B cell (primary cell): ENCODE results near the gene ZNF609. TPM values are rescaled to one million over a fixed set of nuclear protein-coding genes. Genes with fewer than 3 reads are reported as not detected.
"Not testable (repeated sequence)": the region's sequence is repeated elsewhere in the genome, so short reads cannot be mapped to it uniquely, and the experiment has no call there.

Source experiments
- ATAC-seq: fragments of 200-7000 bp; cut with Tn5 transposase; one replicate; pipeline ENCODE4 v1.10.0; 2021; ENCODE audit warnings: low read depth, mild to moderate bottlenecking, moderate number of reproducible peaks, moderate library complexity
- CTCF ChIA-PET: fragments of 350-600 bp; sonication (Branson Sonifier 250); formaldehyde crosslinking; loops from one replicate; lab custom pipeline; 2021; ENCODE audit warnings: antibody characterized with exemption, inconsistent platforms; lab: Charles Lee
- POLR2A ChIA-PET: fragments of 350-600 bp; sonication (Branson Sonifier 250); formaldehyde crosslinking; loops from one replicate; lab custom pipeline; 2021; ENCODE audit warnings: antibody characterized with exemption; lab: Charles Lee
- DNase-seq: peaks from one replicate; pipeline ENCODE4 v3.0.0; 2013
- H2AFZ ChIP-seq: 2 replicates; pipeline ENCODE4 v1.6.1; 2012; ENCODE audit warnings: mild to moderate bottlenecking, low read depth, low read length; ENCODE audit not compliant: insufficient read depth, poor library complexity, severe bottlenecking
- H3K27ac ChIP-seq, 2 donors: 1 replicate in 1 of 2; 2 replicates in 1 of 2; pipeline ENCODE4 v1.5.1; 2012 to 2013; ENCODE audit warnings: low read length in 2 of 2, mild to moderate bottlenecking in 2 of 2, moderate library complexity in 1 of 2
- H3K27me3 ChIP-seq, 4 experiments: fragments of 200-600 bp in 1 of 4; sonication (generic) in 1 of 4; replicated peaks in 1 of 4; 1 replicate in 2 of 4; 2 replicates in 2 of 4; pipeline versions ENCODE4 v1.6.1 to v1.7.0; 2013 to 2016; ENCODE audit warnings: low read length in 3 of 4, mild to moderate bottlenecking in 2 of 4, mixed read lengths in 1 of 4, moderate library complexity in 1 of 4; ENCODE audit not compliant: insufficient read depth in 4 of 4, control insufficient read depth in 3 of 4; ENCODE audit errors: control extremely low read depth in 1 of 4
- H3K36me3 ChIP-seq, 2 experiments: replicated peaks in 1 of 2; 1 replicate in 1 of 2; 2 replicates in 1 of 2; pipeline versions ENCODE4 v1.6.1 to v1.7.1; 2013; ENCODE audit warnings: low read length in 1 of 2; ENCODE audit not compliant: insufficient read depth in 2 of 2, control insufficient read depth in 1 of 2; ENCODE audit errors: control extremely low read depth in 1 of 2, extremely low read depth in 1 of 2
- H3K4me1 ChIP-seq, 2 donors: fragments of 200-600 bp in 1 of 2; sonication (generic) in 1 of 2; 1 replicate in 1 of 2; 2 replicates in 1 of 2; pipeline versions ENCODE4 v1.5.1 to v1.6.1; 2013 to 2017; ENCODE audit warnings: low read length in 2 of 2; ENCODE audit not compliant: control insufficient read depth in 2 of 2, insufficient read depth in 2 of 2
- H3K4me2 ChIP-seq: replicated peaks from 2 replicates; pipeline ENCODE3; 2012; ENCODE audit warnings: mild to moderate bottlenecking, low read depth, low read length; ENCODE audit not compliant: poor library complexity, severe bottlenecking
- H3K4me3 ChIP-seq, 5 experiments: fragments of 200-600 bp in 1 of 5; sonication (generic) in 1 of 5; 1 replicate in 3 of 5; 2 replicates in 2 of 5; pipeline versions ENCODE4 v1.5.1 to v1.7.0; 2011 to 2016; ENCODE audit warnings: low read length in 4 of 5, mild to moderate bottlenecking in 4 of 5, low read depth in 2 of 5, control low read depth in 1 of 5, moderate library complexity in 1 of 5; ENCODE audit not compliant: insufficient read depth in 1 of 5; ENCODE audit errors: control extremely low read depth in 1 of 5, extremely low read depth in 1 of 5
- H3K79me2 ChIP-seq: fragments of 200-600 bp; sonication (generic); one replicate; pipeline ENCODE4 v1.6.0; 2016; ENCODE audit warnings: low read length; ENCODE audit not compliant: control insufficient read depth, insufficient read depth
- H3K9ac ChIP-seq: fragments of 200-600 bp; sonication (generic); 2 replicates; pipeline ENCODE4 v1.6.1; 2017; ENCODE audit warnings: mild to moderate bottlenecking, low read length, moderate library complexity
- H3K9me3 ChIP-seq, 3 donors: one replicate each; pipeline versions ENCODE4 v1.6.1 to v1.7.1; 2013; ENCODE audit warnings: low read length in 2 of 3; ENCODE audit not compliant: control insufficient read depth in 2 of 3, insufficient read depth in 1 of 3; ENCODE audit errors: control extremely low read depth in 1 of 3
- H4K20me1 ChIP-seq: 2 replicates; pipeline ENCODE4 v1.6.0; 2012; ENCODE audit warnings: mild to moderate bottlenecking, low read length; ENCODE audit not compliant: insufficient read depth, control insufficient read depth, poor library complexity, severe bottlenecking
- H3K27ac Mint-ChIP-seq: one replicate; pipeline ENCODE4 v1.8.0; 2021; ENCODE audit warnings: mixed read lengths
- H3K27me3 Mint-ChIP-seq: one replicate; pipeline ENCODE4 v1.8.0; 2021; ENCODE audit warnings: mixed read lengths
- H3K4me1 Mint-ChIP-seq: one replicate; pipeline ENCODE4 v1.8.0; 2021; ENCODE audit warnings: mixed read lengths
- H3K4me3 Mint-ChIP-seq: one replicate; pipeline ENCODE4 v1.8.0; 2021; ENCODE audit warnings: mixed read lengths
- H3K9me3 Mint-ChIP-seq: one replicate; pipeline ENCODE4 v1.8.0; 2022; ENCODE audit warnings: mixed read lengths; ENCODE audit not compliant: insufficient read depth
- CTCF ChIP-seq: fragments of 200-600 bp; IDR thresholded peaks from one replicate; pipeline ENCODE4 v1.8.0; 2022; ENCODE audit warnings: antibody characterized with exemption, mild to moderate bottlenecking
- EZH2 ChIP-seq: IDR thresholded peaks from 2 replicates; pipeline ENCODE4 v1.6.1; 2012; ENCODE audit warnings: borderline replicate concordance, low read depth, mild to moderate bottlenecking, moderate library complexity, low read length; ENCODE audit not compliant: insufficient read depth, poor library complexity, severe bottlenecking
- WGBS: methylation state at CpG from one replicate; pipeline ENCODE4 v1.1.5; 2013; ENCODE audit warnings: missing lambda C conversion rate; ENCODE audit not compliant: insufficient coverage; 5-methylcytosine and 5-hydroxymethylcytosine counted together
- intact Hi-C: fragments of 100-400 bp; cut with micrococcal nuclease; formaldehyde crosslinking; loops from one replicate; pipeline ENCODE4 v1.10.0; 2022
- polyA plus RNA-seq: library from polyadenylated mRNA; depleted of rRNA; stranded (reverse); fragments of >200 nt; gene quantifications from 2 replicates; pipeline ENCODE4 v1.2.3, GENCODE V29; 2012
- total RNA-seq, 2 donors: library from RNA; stranded (reverse); fragments of 120-200 nt in 1 of 2; gene quantifications; 1 replicate in 1 of 2; 2 replicates in 1 of 2; pipeline versions ENCODE4 v1.2.3 to v1.2.4, GENCODE V29; 2013 to 2022

ZNF609 gene
- total and polyA plus RNA-seq, 2 donors (not counting 1 experiment from before 2014, with no cell fraction given), result 5.8 to 32.9 TPM

- H3K4me3 ChIP-seq, result no peak overlapping the region
- no peak overlapping the region for H2AFZ ChIP-seq
- CTCF ChIA-PET, result no interaction called here
- H4K20me1 ChIP-seq, result peaks cover 6% of the 10 kb centered on the region
- no peak overlapping the region for H3K9ac ChIP-seq
- no peaks in the 10 kb centered on the region for H3K36me3 ChIP-seq
- H3K4me2 ChIP-seq, result no peak overlapping the region
- WGBS, result 100% methylated on average over 1 of the region's 1 CpG
- peaks cover 39% of the 10 kb centered on the region for H3K4me1 Mint-ChIP-seq
- H3K4me3 Mint-ChIP-seq, result no peak overlapping the region
- no peak overlapping the region for H3K27ac ChIP-seq
- intact Hi-C loops, result no loop called here
- no peaks in the 10 kb centered on the region for H3K27me3 ChIP-seq
- peaks cover 3% of the 10 kb centered on the region for H3K9me3 Mint-ChIP-seq
- no peak overlapping the region for H3K27ac Mint-ChIP-seq
- ATAC-seq (no peak), DNase-seq (no peak)
- peaks cover 22 to 34% of the 10 kb centered on the region in 2 donors for H3K4me1 ChIP-seq
- peaks cover 30% of the 10 kb centered on the region for H3K79me2 ChIP-seq
- no peak for TF ChIP-seq EZH2
- no peak for TF ChIP-seq CTCF
- POLR2A ChIA-PET, result no interaction called here
- H3K27me3 Mint-ChIP-seq, result no peaks in the 10 kb centered on the region
- peaks cover 0 to 2% (median 0%) of the 10 kb centered on the region in 3 donors for H3K9me3 ChIP-seq
Observed at GRCh38 chr15:64637412-64637811, 177.0 kb downstream of the ZNF609 start.

- H3K27me3 Mint-ChIP-seq, ATAC-seq, POLR2A ChIA-PET, H3K4me3 ChIP-seq, H4K20me1 ChIP-seq, H3K27ac Mint-ChIP-seq, H3K36me3 ChIP-seq, DNase-seq, H3K4me3 Mint-ChIP-seq, H3K27ac ChIP-seq, H3K9me3 Mint-ChIP-seq, H3K27me3 ChIP-seq, H3K9me3 ChIP-seq, H3K9ac ChIP-seq, H2AFZ ChIP-seq, H3K4me2 ChIP-seq: not testable (repeated sequence)
- WGBS, result 79% methylated on average over 4 of the region's 4 CpGs
- H3K4me1 Mint-ChIP-seq, result peaks cover 27% of the 10 kb centered on the region
- H3K4me1 ChIP-seq, result peaks cover 12 to 22% of the 10 kb centered on the region in 2 donors
- intact Hi-C loops, result loop anchor here (2.0 kb wide), 1 partner anchor 17 kb away; no protein-coding TSS in a partner anchor
- H3K79me2 ChIP-seq, result peaks cover 16% of the 10 kb centered on the region
- CTCF ChIA-PET, result interaction anchor here (0.6 to 0.9 kb wide), 3 partner anchors 14 to 63 kb away, joined by 3 to 4 read pairs (median 3); no protein-coding TSS in a partner anchor
Observed at GRCh38 chr15:64639744-64640143, 179.4 kb downstream of the ZNF609 start.
